ENCODE data around the gene TMPRSS7.

- TF ChIP-seq, protein P1, sequence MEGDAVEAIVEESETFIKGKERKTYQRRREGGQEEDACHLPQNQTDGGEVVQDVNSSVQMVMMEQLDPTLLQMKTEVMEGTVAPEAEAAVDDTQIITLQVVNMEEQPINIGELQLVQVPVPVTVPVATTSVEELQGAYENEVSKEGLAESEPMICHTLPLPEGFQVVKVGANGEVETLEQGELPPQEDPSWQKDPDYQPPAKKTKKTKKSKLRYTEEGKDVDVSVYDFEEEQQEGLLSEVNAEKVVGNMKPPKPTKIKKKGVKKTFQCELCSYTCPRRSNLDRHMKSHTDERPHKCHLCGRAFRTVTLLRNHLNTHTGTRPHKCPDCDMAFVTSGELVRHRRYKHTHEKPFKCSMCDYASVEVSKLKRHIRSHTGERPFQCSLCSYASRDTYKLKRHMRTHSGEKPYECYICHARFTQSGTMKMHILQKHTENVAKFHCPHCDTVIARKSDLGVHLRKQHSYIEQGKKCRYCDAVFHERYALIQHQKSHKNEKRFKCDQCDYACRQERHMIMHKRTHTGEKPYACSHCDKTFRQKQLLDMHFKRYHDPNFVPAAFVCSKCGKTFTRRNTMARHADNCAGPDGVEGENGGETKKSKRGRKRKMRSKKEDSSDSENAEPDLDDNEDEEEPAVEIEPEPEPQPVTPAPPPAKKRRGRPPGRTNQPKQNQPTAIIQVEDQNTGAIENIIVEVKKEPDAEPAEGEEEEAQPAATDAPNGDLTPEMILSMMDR (IDR thresholded peaks at IDR 0.05), result no peak
- TF ChIP-seq POLR2A (IDR thresholded peaks at IDR 0.05), result no peak
These were observed 67.4 kb downstream of the TMPRSS7 start for GRCh38 chr3:112101916-112102315.
